Ishikawa (cell line): ENCODE results near the gene MRTFA.

Experiments used
- EGR1 ChIP-seq: IDR thresholded peaks from 2 replicates; pipeline ENCODE4 v1.6.1; 2012
- EP300 ChIP-seq: IDR thresholded peaks from 2 replicates; pipeline ENCODE4 v1.6.1; 2012; ENCODE audit warnings: borderline replicate concordance
- FOXM1 ChIP-seq: IDR thresholded peaks from 2 replicates; pipeline ENCODE4 v1.6.1; 2012; ENCODE audit warnings: low read depth, borderline replicate concordance
- MAX ChIP-seq: IDR thresholded peaks from 2 replicates; pipeline ENCODE4 v1.6.1; 2012
- NFIC ChIP-seq: IDR thresholded peaks from 2 replicates; pipeline ENCODE4 v1.6.1; 2012
- RAD21 ChIP-seq: IDR thresholded peaks from 2 replicates; pipeline ENCODE4 v1.6.1; 2012; ENCODE audit warnings: low read depth
- TAF1 ChIP-seq: IDR thresholded peaks from 2 replicates; pipeline ENCODE4 v1.6.1; 2012; ENCODE audit warnings: low read depth, mild to moderate bottlenecking

- TF ChIP-seq EP300 (no peak), MAX (no peak), RAD21 (no peak), NFIC (no peak), TAF1 (no peak), FOXM1 (no peak), EGR1 (no peak)
These were observed 216.8 kb downstream of the MRTFA start for GRCh38 chr22:40419718-40420117.
